WTC11 (cell line): ENCODE data around the gene GPR12.

Experiments used
- NFE2L1 ChIP-seq: sonication (generic); formaldehyde crosslinking; IDR thresholded peaks from 2 replicates; pipeline ENCODE4 v1.8.1; 2023; ENCODE audit warnings: missing genetic modification reagents
- NFYB ChIP-seq: sonication (generic); formaldehyde crosslinking; conservative IDR thresholded peaks from 2 replicates; pipeline ENCODE4 v1.8.0; 2022; ENCODE audit warnings: low read depth, missing genetic modification reagents
- SMAD3 ChIP-seq: sonication (generic); formaldehyde crosslinking; IDR thresholded peaks from 2 replicates; pipeline ENCODE4 v1.8.0; 2022; ENCODE audit warnings: missing genetic modification reagents, mild to moderate bottlenecking, borderline replicate concordance
- ZBTB21 ChIP-seq: sonication (generic); formaldehyde crosslinking; IDR thresholded peaks from 2 replicates; pipeline ENCODE4 v1.8.1; 2023; ENCODE audit warnings: mild to moderate bottlenecking, missing genetic modification reagents, borderline replicate concordance
- ZNF671 ChIP-seq: fragments of 250-450 bp; sonication (Bioruptor Pico); IDR thresholded peaks from 2 replicates; pipeline ENCODE4 v1.8.0; 2021; ENCODE audit warnings: mild to moderate bottlenecking
- TF ChIP-seq, protein P1 (sequence below): sonication (generic); formaldehyde crosslinking; conservative IDR thresholded peaks from 2 replicates; pipeline ENCODE4 v1.8.1; 2022; ENCODE audit warnings: mild to moderate bottlenecking, missing genetic modification reagents

DNA sequence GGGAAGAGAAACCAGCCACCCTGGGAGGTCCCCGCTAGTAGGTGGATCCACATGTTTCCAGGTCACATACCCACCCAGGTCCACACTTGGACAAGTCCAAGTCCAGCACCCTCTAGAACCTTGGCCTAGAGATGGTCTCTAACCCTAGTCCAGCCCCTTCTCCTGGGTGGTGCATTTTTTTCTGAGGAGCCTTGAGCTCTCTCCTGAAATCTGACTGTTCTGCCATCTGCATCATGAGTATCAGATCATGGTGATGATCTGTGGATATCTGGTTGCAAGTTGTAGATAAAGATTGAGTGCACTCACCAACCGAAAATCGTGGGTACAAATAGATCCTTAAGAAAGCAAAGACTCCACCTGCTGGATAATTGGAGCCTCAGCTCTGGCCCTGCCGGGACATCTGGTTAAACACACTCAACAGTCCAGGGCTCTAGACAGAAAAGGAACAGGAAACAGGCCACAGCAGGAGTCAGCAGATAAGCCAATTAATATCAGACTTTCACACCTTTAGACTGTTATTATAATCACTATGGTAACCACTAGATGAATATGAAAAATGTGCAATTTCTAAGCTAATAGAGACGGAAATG lies 41.1 kb downstream of the GPR12 start:
- TF ChIP-seq ZNF671 (CRISPR knock-in tag): no peak
- TF ChIP-seq ZBTB21 (CRISPR knock-in tag): no peak
- no peak for TF ChIP-seq NFYB (CRISPR knock-in tag)
- TF ChIP-seq NFE2L1 (CRISPR knock-in tag): no peak
- TF ChIP-seq SMAD3 (CRISPR knock-in tag): no peak
- TF ChIP-seq, protein P1, sequence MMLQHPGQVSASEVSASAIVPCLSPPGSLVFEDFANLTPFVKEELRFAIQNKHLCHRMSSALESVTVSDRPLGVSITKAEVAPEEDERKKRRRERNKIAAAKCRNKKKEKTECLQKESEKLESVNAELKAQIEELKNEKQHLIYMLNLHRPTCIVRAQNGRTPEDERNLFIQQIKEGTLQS (CRISPR knock-in tag): no peak
